Measurements from ENCODE around the gene EYS.
"Not testable (repeated sequence)": the region's sequence is repeated elsewhere in the genome, so short reads cannot be mapped to it uniquely, and the experiment has no call there.

EYS gene

GRCh38 chr6:64538722-64539121 lies 1168.3 kb downstream of the EYS start:
- no peak for ATAC-seq

GRCh38 chr6:64527899-64528298 lies 1179.1 kb downstream of the EYS start:
- ATAC-seq: no peak

GRCh38 chr6:64522859-64523258 lies 1184.2 kb downstream of the EYS start:
- ATAC-seq: no peak

GRCh38 chr6:64520050-64520449 lies 1187.0 kb downstream of the EYS start:
- no peak for ATAC-seq

- no peak for ATAC-seq
These were observed 1190.6 kb downstream of the EYS start for GRCh38 chr6:64516393-64516792.

- no peak for ATAC-seq
These were observed 1199.4 kb downstream of the EYS start for GRCh38 chr6:64507661-64508060.

- no peak for ATAC-seq
These were observed 1201.7 kb downstream of the EYS start for GRCh38 chr6:64505312-64505711.

GRCh38 chr6:64504503-64504902 lies 1202.5 kb downstream of the EYS start:
- no peak for ATAC-seq

GRCh38 chr6:64502801-64503200 lies 1204.2 kb downstream of the EYS start:
- ATAC-seq: no peak

- no peak for ATAC-seq
These were observed 1209.4 kb downstream of the EYS start for GRCh38 chr6:64497634-64498033.

GRCh38 chr6:64489763-64490162 lies 1217.3 kb downstream of the EYS start:
- ATAC-seq: no peak

- no peak for ATAC-seq
These were observed 1220.3 kb downstream of the EYS start for GRCh38 chr6:64486578-64487351.

- ATAC-seq: no peak
These were observed 1223.0 kb downstream of the EYS start for GRCh38 chr6:64483956-64484499.

- ATAC-seq: no peak
These were observed 1224.4 kb downstream of the EYS start for GRCh38 chr6:64482631-64483030.

GRCh38 chr6:64479134-64479533 lies 1227.9 kb downstream of the EYS start:
- no peak for ATAC-seq

- ATAC-seq: no peak
These were observed 1229.6 kb downstream of the EYS start for GRCh38 chr6:64477391-64477790.

- no peak for ATAC-seq
These were observed 1230.1 kb downstream of the EYS start for GRCh38 chr6:64476935-64477334.

- ATAC-seq: not testable (repeated sequence)
These were observed 1237.6 kb downstream of the EYS start for GRCh38 chr6:64469405-64469804.

GRCh38 chr6:64467656-64468055 lies 1239.4 kb downstream of the EYS start:
- no peak for ATAC-seq

GRCh38 chr6:64459411-64459944 lies 1247.5 kb downstream of the EYS start:
- ATAC-seq: no peak

GRCh38 chr6:64448101-64448500 lies 1258.9 kb downstream of the EYS start:
- not testable (repeated sequence) for ATAC-seq

- no peak for ATAC-seq
These were observed 1262.0 kb downstream of the EYS start for GRCh38 chr6:64445038-64445437.

- ATAC-seq: no peak
These were observed 1267.8 kb downstream of the EYS start for GRCh38 chr6:64439274-64439673.

- no peak for ATAC-seq
These were observed 1269.0 kb downstream of the EYS start for GRCh38 chr6:64437996-64438395.
